Measurements from ENCODE around the gene DMD. TPM values are rescaled to one million over a fixed set of nuclear protein-coding genes. Genes with fewer than 3 reads are reported as not detected.

The DMD gene
- total RNA-seq, 1 experiment from 2014 or later: 19.3 TPM

GRCh38 chrX:31374786-31375185 lies 1836.6 kb downstream of the DMD start:
- peaks cover 45% of the 10 kb centered on the region for H3K27me3 Mint-ChIP-seq (ENCODE audit: insufficient read depth, unreplicated experiment)
- intact Hi-C loops (cut with micrococcal nuclease): no loop called here
- H3K4me3 Mint-ChIP-seq (ENCODE audit: unreplicated experiment): no peak overlapping the region
- ChIA-PET POLR2A (no interaction called here), CTCF (no interaction called here)
- BruUV-seq (replicated peaks): no TSS peak
- TF ChIP-seq CTCF (IDR thresholded peaks at IDR 0.05; ENCODE audit: unreplicated experiment): no peak
- H3K4me1 Mint-ChIP-seq (ENCODE audit: insufficient read depth, unreplicated experiment): no peaks in the 10 kb centered on the region
- H3K36me3 Mint-ChIP-seq (ENCODE audit: insufficient read depth, unreplicated experiment): no peaks in the 10 kb centered on the region
- H3K9me3 Mint-ChIP-seq (ENCODE audit: unreplicated experiment): no peaks in the 10 kb centered on the region
- DNase-seq (ENCODE audit: unreplicated experiment): no peak
- no peak overlapping the region for H3K27ac Mint-ChIP-seq (ENCODE audit: low read depth, unreplicated experiment)

- BruUV-seq (replicated peaks): no TSS peak
- TF ChIP-seq CTCF (IDR thresholded peaks at IDR 0.05; ENCODE audit: unreplicated experiment): no peak
- ChIA-PET CTCF (interaction anchor here (0.6 kb wide), 1 partner anchor 405 kb away, joined by 3 read pairs; no protein-coding TSS in a partner anchor), POLR2A (no interaction called here)
- peaks cover 36% of the 10 kb centered on the region for H3K27me3 Mint-ChIP-seq (ENCODE audit: insufficient read depth, unreplicated experiment)
- no peaks in the 10 kb centered on the region for H3K4me1 Mint-ChIP-seq (ENCODE audit: insufficient read depth, unreplicated experiment)
- no peaks in the 10 kb centered on the region for H3K36me3 Mint-ChIP-seq (ENCODE audit: insufficient read depth, unreplicated experiment)
- no peaks in the 10 kb centered on the region for H3K9me3 Mint-ChIP-seq (ENCODE audit: unreplicated experiment)
- intact Hi-C loops (cut with micrococcal nuclease): no loop called here
- no peak for DNase-seq (ENCODE audit: unreplicated experiment)
- H3K4me3 Mint-ChIP-seq (ENCODE audit: unreplicated experiment): no peak overlapping the region
- no peak overlapping the region for H3K27ac Mint-ChIP-seq (ENCODE audit: low read depth, unreplicated experiment)
Measured at GRCh38 chrX:31371956-31372355, 1839.4 kb downstream of the DMD start.

- Mint-ChIP-seq H3K27ac (ENCODE audit: low read depth, unreplicated experiment) (no peak overlapping the region), H3K4me1 (ENCODE audit: insufficient read depth, unreplicated experiment) (no peaks in the 10 kb centered on the region), H3K4me3 (ENCODE audit: unreplicated experiment) (no peak overlapping the region), H3K9me3 (ENCODE audit: unreplicated experiment) (no peaks in the 10 kb centered on the region), H3K27me3 (ENCODE audit: insufficient read depth, unreplicated experiment) (peaks cover 33% of the 10 kb centered on the region), H3K36me3 (ENCODE audit: insufficient read depth, unreplicated experiment) (no peaks in the 10 kb centered on the region)
- DNase-seq (ENCODE audit: unreplicated experiment): peak; percentile 4
- intact Hi-C loops (cut with micrococcal nuclease): no loop called here
- ChIA-PET CTCF (interaction anchor here (0.7 kb wide), 1 partner anchor 156 kb away, joined by 3 read pairs; no protein-coding TSS in a partner anchor), POLR2A (no interaction called here)
- BruUV-seq (replicated peaks): no TSS peak
- no peak for TF ChIP-seq CTCF (IDR thresholded peaks at IDR 0.05; ENCODE audit: unreplicated experiment)
Measured at GRCh38 chrX:31367816-31368215, 1843.5 kb downstream of the DMD start.

- Mint-ChIP-seq H3K27ac (ENCODE audit: low read depth, unreplicated experiment) (no peak overlapping the region), H3K4me3 (ENCODE audit: unreplicated experiment) (no peak overlapping the region), H3K4me1 (ENCODE audit: insufficient read depth, unreplicated experiment) (no peaks in the 10 kb centered on the region), H3K27me3 (ENCODE audit: insufficient read depth, unreplicated experiment) (peaks cover 22% of the 10 kb centered on the region), H3K36me3 (ENCODE audit: insufficient read depth, unreplicated experiment) (no peaks in the 10 kb centered on the region), H3K9me3 (ENCODE audit: unreplicated experiment) (no peaks in the 10 kb centered on the region)
- no peak for TF ChIP-seq CTCF (IDR thresholded peaks at IDR 0.05; ENCODE audit: unreplicated experiment)
- ChIA-PET POLR2A (no interaction called here), CTCF (interaction anchor here (0.5 to 0.7 kb wide), 2 partner anchors 150 to 211 kb away, joined by 3 read pairs; no protein-coding TSS in a partner anchor)
- no TSS peak for BruUV-seq (replicated peaks)
- no peak for DNase-seq (ENCODE audit: unreplicated experiment)
- intact Hi-C loops (cut with micrococcal nuclease): no loop called here
Measured at GRCh38 chrX:31366041-31366440, 1845.3 kb downstream of the DMD start.

Measured in MCF 10A (cell line).